Lower leg skin (tissue), 4 donors: ENCODE data around the gene NCBP3. TPM values are rescaled to one million over a fixed set of nuclear protein-coding genes. Genes with fewer than 3 reads are reported as not detected.

Experiments used
- DNase-seq, 2 donors: peaks; one replicate each; pipeline ENCODE4 v3.0.0-alpha.2; 2019; ENCODE audit warnings: low spot score in 2 of 2
- H3K4me3 ChIP-seq: fragments of 200-600 bp; sonication (generic); 2 replicates; pipeline ENCODE4 v1.5.1; 2017; ENCODE audit warnings: mild to moderate bottlenecking, low read depth; ENCODE audit not compliant: poor library complexity, severe bottlenecking
- POLR2A ChIP-seq, 2 donors: fragments of 450-650 bp; IDR thresholded peaks; one replicate each; pipeline ENCODE4 v1.6.1; 2016 to 2017; ENCODE audit warnings: antibody characterized with exemption in 2 of 2, mild to moderate bottlenecking in 1 of 2, moderate library complexity in 1 of 2
- WGBS, 2 donors: methylation state at CpG; one replicate each; pipeline ENCODE4 v1.1.5; 2018; 5-methylcytosine and 5-hydroxymethylcytosine counted together
- intact Hi-C: fragments of 100-400 bp; cut with DNase I; formaldehyde crosslinking; loops from one replicate; pipeline ENCODE4 v1.15.0; 2023; ENCODE audit warnings: low total_unique reads
- total RNA-seq, 4 donors: library from RNA; depleted of rRNA; stranded (reverse); fragments of >200 nt; gene quantifications; one replicate each; pipeline ENCODE4 v1.1.0, GENCODE V29; 2016
- TF ChIP-seq, protein P1 (sequence below), 3 donors: fragments of 450-650 bp; IDR thresholded peaks; one replicate each; pipeline ENCODE4 v1.5.1; 2016; ENCODE audit warnings: antibody characterized with exemption in 3 of 3, mild to moderate bottlenecking in 3 of 3, moderate library complexity in 2 of 3

Gene NCBP3
- total RNA-seq, 4 donors from 2014 or later, result 21.6 to 24.4 (median 23.3) TPM

DNA sequence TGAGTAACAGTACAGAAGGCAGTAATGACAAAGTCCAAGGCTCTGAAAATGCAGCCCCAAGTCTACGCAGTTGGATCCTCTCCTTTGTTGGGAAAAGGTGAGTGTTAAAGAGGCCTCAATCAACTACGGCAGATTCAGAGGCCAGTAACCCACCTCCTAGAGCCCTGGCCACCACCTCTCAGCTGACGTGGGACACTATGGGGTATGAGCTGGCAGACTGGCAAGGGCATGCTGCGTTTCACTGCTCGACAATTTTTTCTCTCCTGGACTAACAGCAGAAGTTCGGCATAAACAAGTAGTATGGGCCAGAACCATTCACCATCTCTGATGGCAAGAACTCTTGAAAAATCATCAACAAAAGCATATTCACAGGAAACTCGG is 17.2 kb downstream of the NCBP3 start:
- DNase-seq, result no peak
- H3K4me3 ChIP-seq, result no peak overlapping the region
- intact Hi-C loops, result loop anchor here (5.0 kb wide), 1 partner anchor 92 kb away; no protein-coding TSS in a partner anchor
- 89 to 90% methylated on average over 7 of the region's 7 CpGs for WGBS, 2 donors
- TF ChIP-seq POLR2A (IDR thresholded peaks at IDR 0.05), result no peak
- TF ChIP-seq, protein P1, sequence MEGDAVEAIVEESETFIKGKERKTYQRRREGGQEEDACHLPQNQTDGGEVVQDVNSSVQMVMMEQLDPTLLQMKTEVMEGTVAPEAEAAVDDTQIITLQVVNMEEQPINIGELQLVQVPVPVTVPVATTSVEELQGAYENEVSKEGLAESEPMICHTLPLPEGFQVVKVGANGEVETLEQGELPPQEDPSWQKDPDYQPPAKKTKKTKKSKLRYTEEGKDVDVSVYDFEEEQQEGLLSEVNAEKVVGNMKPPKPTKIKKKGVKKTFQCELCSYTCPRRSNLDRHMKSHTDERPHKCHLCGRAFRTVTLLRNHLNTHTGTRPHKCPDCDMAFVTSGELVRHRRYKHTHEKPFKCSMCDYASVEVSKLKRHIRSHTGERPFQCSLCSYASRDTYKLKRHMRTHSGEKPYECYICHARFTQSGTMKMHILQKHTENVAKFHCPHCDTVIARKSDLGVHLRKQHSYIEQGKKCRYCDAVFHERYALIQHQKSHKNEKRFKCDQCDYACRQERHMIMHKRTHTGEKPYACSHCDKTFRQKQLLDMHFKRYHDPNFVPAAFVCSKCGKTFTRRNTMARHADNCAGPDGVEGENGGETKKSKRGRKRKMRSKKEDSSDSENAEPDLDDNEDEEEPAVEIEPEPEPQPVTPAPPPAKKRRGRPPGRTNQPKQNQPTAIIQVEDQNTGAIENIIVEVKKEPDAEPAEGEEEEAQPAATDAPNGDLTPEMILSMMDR (IDR thresholded peaks at IDR 0.05), result no peak

DNA sequence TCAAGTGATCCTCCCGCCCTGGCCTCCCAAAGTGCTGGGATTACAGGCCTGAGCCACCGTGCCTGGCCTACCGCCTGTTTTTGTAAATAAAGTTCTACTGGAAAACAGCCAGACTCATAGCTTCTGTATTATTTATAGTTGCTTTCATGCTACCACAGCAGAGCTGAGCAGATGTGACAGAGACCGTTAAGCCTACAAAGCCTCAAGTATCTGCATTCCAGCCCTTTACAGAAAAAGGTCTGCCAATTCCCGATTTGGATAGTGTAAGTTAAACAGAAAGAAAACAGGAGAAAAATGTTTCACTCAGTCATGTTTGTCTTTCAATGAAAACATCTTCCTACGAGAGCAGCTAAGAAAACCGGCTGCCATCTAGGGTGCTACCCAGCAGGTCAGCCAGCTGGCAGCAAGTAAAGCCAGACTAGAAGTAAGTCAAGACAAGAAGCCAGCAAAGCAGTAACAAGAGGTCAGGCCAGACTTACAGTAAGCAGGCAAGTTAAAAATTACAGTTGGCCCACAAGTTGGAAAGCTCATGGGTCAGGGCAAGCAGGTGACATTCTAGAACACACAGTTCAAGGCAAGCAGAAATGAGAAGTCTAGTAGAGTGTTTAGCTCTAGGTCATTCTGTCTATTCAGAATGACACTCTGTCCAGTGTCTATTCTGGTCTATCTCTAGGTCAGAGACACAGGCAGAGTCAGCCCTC is 17.7 kb downstream of the NCBP3 start:
- no peak for DNase-seq
- TF ChIP-seq POLR2A (IDR thresholded peaks at IDR 0.05), result no peak
- TF ChIP-seq, protein P1 (IDR thresholded peaks at IDR 0.05), result no peak
- no peak overlapping the region for H3K4me3 ChIP-seq
- WGBS, 2 donors, result 56 to 57% methylated on average over 7 of the region's 7 CpGs
- intact Hi-C loops, result loop anchor here (5.0 kb wide), 1 partner anchor 91 kb away; no protein-coding TSS in a partner anchor

DNA sequence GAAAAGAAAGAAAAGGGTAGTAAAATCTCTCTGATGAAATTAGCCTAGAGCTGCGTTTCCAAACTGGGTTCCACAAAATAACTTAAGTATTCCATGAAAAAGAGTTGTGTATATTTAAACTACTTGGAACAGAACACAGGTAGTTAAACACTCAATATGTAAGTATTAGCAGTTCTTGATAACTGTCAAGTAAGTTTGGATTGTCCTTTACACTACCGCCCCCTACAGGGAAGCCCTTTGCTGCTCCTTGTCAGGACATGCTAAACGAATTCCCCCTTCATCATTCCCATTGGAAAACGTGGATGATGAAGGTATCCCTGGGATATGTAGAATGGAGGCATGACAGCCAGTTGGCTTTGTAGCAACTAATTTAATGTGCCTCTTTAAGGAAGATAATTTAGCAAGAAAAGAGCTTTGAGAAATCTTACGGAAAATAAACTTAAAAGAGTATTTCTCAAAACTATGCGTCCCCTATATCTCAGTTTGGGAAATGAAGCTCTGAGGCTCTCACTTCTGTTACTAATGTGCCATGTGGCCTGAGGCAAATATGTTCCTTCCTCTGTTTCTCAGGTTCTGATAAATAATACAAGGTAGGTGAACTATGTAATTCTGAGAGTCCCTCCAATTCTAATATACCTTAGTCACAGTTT is 18.8 kb downstream of the NCBP3 start:
- 50 to 59% methylated on average over 6 of the region's 6 CpGs for WGBS, 2 donors
- intact Hi-C loops, result loop anchor here (5.0 kb wide), 1 partner anchor 90 kb away; no protein-coding TSS in a partner anchor
- TF ChIP-seq POLR2A (IDR thresholded peaks at IDR 0.05), result no peak
- TF ChIP-seq, protein P1 (IDR thresholded peaks at IDR 0.05), result no peak
- peak in 1 of 2 donors; percentile 45 for DNase-seq
- H3K4me3 ChIP-seq, result no peak overlapping the region

DNA sequence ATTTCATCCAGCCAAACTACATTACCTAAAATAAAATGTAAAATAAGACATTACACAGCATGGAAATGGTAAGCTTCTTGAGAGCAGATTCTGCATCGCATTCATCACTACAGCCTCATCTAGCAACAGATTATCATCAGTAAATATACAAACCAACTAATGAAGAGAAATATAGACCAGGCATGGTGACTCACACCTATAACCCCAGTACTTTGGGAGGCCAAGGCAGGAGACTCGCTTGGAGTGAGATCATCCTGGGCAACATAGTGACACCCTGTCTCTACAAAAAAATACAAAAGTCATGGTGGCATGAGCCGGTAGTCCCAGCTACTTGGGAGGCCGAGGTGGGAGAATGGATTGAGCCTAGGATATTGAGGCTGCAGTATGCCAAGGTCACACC is 19.9 kb downstream of the NCBP3 start:
- DNase-seq, result no peak
- TF ChIP-seq, protein P1 (IDR thresholded peaks at IDR 0.05), result no peak
- no peak for TF ChIP-seq POLR2A (IDR thresholded peaks at IDR 0.05)
- H3K4me3 ChIP-seq, result no peak overlapping the region
- 80 to 91% methylated on average over 4 of the region's 4 CpGs for WGBS, 2 donors
- intact Hi-C loops, result loop anchor here (5.0 kb wide), 1 partner anchor 89 kb away; no protein-coding TSS in a partner anchor

DNA sequence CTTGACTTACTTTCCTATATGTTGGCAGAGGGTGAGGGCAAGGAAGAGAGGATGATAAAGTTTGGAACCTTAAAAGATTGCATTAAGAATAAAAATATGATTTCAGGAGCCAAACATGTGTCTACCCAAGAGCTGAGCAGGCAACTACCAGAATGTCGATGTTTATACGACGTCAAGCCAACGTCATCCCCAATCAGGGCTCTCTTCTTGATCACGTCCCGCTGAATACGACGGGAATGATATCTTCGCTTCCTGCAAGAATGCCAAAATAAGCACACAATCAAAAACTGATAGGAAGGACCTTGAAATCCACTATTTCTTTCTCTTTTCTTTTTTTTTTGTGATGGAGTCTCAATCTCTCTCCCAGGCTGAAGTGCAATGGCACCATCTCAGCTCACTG is 24.9 kb downstream of the NCBP3 start:
- no peak for DNase-seq
- 95 to 96% methylated on average over 9 of the region's 9 CpGs for WGBS, 2 donors
- intact Hi-C loops, result no loop called here
- H3K4me3 ChIP-seq, result no peak overlapping the region
- TF ChIP-seq, protein P1 (IDR thresholded peaks at IDR 0.05), result no peak
- no peak for TF ChIP-seq POLR2A (IDR thresholded peaks at IDR 0.05)
